CD4-positive, alpha-beta T cell treated with Interleukin-15 for 1 hour (primary cell): ENCODE results near the gene GRB10.

Source experiments
- DNase-seq: peaks from one replicate; pipeline ENCODE4 v3.0.0-alpha.2; 2020

GRB10 gene

DNA sequence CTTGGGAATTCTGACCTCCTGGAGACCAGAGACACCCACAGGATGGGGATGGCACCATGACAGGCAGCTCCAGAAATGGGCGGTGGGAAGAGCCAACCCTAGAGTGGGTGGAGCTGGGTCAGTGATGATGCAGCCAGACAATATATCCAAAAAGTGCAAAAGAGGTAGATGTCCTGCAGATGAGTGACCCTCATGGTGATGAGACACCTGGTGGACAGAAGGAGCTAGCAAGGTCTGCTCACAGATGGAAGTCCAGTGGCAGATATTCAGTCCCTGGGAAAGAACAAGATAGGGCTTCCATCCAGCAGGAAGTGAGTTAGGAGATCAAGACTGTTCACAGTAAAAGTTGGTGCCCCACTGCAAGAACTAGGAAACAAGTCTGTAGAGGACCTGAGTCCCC lies 19.2 kb upstream of the GRB10 start:
- no peak for DNase-seq

DNA sequence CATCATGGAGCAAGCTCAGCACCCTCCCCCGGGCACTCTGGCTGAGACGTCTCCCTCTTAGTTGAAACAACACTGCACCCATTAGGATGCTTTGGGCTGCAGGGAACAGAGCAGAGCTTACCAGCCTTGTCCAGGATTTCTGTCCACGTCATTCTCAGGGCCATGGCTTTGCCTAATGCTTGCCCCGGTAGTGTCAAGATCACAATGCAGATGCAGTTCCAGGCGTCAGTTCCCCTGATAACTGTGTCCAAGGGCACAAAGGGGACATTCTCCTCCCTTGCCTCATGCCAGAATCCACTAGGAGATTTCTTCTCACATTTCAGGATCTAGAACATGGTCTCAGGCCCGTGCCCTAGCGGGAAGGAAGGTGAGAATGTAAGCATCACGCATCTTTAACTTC lies 17.2 kb upstream of the GRB10 start:
- no peak for DNase-seq

DNA sequence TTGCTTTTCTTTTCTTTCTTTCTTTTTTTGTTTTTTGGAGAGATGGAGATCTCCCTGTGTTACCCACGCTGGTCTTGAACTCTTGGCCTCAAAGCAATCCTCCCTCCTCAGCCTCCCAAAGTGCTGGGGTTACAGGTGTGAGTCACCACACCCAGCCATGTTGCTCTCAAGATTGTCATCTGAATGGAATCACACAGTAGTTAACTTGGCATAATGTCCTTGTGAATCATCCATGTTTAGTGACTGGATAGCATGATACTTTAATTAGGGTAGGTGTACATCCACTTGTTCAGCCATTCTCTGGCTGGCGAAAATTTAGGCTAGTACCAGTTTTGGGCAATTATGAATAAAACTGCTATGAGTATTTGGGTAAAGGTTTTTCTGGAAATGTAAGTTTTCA lies 15.4 kb upstream of the GRB10 start:
- no peak for DNase-seq

DNA sequence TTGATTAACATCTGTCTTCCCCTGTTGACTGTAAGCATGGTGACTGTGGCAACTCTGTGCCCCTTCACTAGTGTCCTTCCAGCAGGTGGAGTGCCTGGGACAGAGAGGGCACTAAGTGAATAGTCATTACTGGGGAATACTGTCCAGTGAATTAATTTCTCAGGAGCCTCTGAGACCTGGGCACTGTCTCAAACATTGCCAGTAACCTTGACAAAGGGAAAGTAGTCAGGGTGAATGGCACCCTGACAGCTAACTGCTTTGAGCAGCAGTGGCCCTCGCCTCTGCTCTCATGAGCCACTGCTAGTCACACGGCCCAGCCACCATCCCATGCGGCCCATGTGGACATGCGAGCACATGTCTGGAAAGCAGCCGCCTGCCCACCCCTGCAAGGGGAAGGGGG lies 13.1 kb upstream of the GRB10 start:
- no peak for DNase-seq

DNA sequence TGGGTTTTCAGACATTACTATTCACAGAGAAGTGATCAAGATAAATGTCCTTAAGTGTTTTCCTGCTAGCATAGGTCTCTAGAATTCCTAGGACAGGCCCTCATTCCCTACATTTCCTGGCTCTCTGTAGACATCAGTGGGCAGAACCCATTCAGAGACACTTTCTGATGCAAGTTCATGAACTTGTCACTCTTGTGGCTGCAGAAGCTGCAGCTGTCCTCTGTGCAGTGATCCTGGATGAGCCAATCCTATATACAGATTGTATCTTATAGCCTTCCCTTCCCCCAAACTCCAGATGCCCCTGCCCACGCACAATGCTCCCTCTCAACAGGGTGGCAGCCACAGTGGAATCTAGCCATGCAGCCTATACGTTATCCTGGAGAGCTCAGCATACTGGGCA lies 12.6 kb upstream of the GRB10 start:
- DNase-seq = no peak

GRCh38 chr7:50793947-50794570 lies 11.4 kb upstream of the GRB10 start:
- DNase-seq = no peak

- peak; percentile 22 for DNase-seq
Observed at GRCh38 chr7:50793120-50793946, 10.6 kb upstream of the GRB10 start.

- DNase-seq = no peak
Observed at GRCh38 chr7:50792342-50793119, 9.8 kb upstream of the GRB10 start.

GRCh38 chr7:50791938-50792341 lies 9.2 kb upstream of the GRB10 start:
- no peak for DNase-seq

DNA sequence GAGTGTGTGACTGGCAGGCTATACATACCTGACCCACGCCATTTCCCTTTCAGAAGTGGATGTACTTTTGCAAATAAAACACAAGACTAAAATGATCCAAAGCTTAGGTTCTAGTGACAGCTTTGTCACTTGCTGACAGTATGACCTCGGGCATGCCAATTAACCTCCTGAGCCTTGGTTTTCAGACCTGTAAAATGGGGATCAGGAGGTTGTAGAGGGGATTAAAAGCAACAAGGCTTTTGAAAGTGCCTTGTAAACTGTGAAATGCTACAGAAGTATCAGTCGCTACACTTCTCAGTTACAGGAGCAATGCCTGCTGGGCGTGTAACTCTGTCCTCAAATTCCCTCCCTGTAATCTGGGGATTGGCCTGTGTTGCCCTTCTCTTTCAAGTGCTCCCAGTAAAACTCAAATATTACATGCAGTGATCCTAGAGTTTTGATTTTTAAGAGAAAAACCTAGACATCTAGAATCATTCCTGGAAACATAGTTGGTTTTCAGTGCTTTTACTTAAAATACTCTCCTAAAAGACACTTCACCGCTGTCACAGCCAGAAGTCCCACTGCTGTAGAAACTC lies 8.8 kb upstream of the GRB10 start:
- no peak for DNase-seq

DNA sequence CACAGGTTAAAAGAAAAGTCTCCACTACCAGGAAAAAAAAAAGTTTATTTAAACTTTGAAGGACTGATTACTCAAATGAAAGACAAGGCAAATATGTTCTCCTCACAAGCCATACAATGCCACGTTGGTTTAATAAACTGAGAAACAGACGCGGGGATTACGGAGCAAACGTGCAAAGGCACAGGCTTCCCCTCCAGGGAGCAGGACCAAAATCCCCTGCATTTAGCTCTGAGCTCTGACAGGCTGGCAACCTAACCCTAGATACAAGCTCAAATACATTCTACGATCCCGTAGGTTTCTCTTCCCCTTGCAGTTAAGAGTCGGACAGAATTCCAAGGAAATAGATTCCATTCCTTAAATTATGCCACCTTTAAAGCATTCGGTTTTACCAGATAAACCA lies 7.7 kb upstream of the GRB10 start:
- DNase-seq = no peak

DNA sequence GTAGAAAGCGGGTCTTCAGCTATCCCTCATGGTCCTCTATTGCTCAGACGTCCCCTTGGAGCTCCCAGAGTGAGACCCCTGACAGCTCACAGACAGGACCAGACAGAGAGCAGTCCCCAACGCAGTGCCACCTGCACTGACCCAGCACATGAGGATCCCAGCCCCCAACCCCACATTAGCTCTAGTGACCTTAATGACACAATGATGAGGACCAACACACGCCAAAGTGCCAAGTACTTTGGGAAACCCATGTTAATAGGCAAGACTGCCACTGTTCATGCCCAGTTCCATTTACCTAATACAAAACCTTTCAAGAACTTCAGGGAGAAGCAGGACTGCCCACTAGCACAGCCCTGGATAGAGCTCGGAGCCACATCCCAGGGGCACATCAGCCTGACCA lies 5.7 kb upstream of the GRB10 start:
- DNase-seq = no peak

DNA sequence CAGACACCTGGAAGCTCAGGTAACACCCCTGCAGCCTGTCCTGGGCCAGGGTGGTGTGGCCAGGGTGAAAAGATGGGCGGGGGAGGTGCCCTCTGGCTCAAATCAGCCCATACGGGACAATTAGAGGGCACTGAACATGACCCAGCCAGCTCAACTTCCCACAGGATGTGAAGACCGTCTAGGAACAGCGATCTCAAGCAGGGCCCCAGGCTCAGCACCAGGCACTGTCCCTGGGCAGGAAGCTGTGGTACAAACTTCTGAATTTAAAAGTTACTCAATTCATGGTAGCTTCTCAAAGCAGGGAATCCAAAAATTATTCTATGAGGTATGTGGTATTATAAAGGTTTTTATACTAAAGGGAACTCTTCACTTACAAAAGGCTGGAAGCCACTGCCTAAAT lies 5.1 kb upstream of the GRB10 start:
- DNase-seq = no peak

DNA sequence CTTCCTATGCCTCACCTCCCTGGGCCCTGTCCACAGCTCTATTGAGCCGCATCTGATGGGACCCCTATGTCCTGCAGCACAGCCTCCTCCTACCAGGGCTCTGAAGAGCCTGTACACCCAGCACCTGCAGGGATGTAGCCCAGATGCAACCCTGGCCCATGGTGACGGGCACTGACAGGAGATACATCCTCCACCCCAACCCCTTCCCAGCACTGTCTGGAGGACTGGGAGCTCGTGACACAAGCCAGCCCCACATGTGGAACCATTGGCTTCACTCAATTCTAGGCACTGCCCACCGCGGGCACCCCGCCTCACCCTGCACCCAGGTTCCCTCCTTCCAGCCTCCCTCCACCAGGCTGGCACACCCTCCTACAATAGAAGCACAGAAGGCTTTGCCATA lies 2.6 kb upstream of the GRB10 start:
- DNase-seq = no peak

- no peak for DNase-seq
Observed at GRCh38 chr7:50783801-50784507, 1.3 kb upstream of the GRB10 start.

DNA sequence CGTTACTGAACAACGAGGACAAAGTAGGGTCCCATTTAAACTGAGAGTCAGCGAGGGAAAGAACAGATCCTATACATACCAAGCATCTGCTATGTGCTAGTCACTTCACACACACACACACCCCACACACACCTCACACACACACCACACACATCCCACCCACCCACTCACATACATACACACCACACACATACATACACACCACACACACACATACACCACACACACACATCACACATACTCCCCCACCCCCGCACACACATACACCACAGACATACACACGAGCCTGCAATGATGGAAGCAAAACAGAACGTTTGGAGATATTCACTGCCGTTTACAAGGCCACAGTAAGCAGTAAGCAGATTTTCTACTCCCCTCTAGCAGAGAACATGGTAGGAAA lies 607 bp upstream of the GRB10 start:
- DNase-seq = no peak

GRCh38 chr7:50781381-50782293 lies 1.1 kb downstream of the GRB10 start:
- peak; percentile 17 for DNase-seq

DNA sequence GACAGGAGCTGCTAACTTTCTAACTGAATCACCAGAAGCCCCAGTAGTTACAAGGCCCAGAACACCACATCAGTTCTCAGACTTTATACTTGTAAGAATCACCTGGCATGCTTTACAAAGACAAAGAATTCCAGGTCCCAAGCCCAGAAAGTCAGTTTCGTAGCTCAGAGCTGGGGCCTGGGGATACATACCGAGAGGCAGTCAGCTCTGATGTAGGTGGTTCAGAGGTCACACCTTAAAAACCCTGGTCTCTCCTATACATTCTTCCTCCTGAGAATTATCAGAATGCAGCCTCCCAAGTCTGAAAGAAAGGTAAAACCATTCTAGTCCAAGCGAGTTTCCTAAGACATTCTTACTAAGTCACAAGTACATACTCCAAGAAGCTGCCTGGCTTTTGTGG lies 2.3 kb downstream of the GRB10 start:
- DNase-seq = no peak

- DNase-seq = no peak
Observed at GRCh38 chr7:50779427-50779826, 3.3 kb downstream of the GRB10 start.

DNA sequence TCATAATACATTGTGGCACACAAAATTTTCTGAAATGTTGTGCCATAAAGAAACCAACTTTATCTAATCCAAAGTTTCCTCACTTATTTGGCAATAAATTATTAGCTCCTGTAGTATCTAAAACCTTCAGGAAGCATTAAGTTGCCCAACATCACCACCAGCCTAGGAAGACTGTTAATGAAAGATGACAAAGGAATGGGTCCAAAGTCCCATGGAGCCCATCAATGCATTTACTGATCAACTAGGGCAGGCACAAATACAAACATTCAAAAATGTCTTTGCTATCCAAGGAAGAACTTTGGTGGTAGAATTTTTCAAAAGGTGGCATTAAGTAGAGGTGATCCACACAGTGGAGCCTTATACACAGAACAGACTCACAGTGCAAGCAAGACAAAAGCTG lies 4.5 kb downstream of the GRB10 start:
- no peak for DNase-seq

DNA sequence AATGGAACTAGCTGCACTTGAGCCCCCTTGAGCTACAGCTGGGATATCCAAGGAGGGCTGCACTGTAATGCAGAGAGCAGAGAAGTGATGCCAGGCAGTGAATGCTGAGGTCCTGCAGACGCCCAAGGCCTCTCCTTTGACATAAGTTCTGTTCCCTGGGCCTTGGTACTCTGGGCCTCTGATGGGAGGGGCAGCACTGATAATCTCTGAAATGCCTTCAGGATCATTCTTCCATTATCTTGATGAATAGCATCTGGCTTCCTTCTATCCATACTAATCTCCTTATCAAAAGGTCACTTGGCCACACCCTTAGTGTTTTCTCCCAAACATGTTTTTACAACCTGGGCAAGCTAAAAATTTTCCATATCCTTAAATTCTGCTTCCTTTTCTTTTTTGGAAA lies 6.9 kb downstream of the GRB10 start:
- DNase-seq = no peak

- DNase-seq = no peak
Observed at GRCh38 chr7:50775231-50775630, 7.5 kb downstream of the GRB10 start.
